ENCODE results near the gene MT2A.

Gene MT2A

GRCh38 chr16:56613706-56614105 lies 5.3 kb downstream of the MT2A start:
- no peak for TF ChIP-seq CTCF (IDR thresholded peaks at IDR 0.05; ENCODE audit: insufficient read depth, missing control alignments)
- FAIRE-seq (no peak), DNase-seq (ENCODE audit: insufficient read length, low spot score) (no peak)

DNA sequence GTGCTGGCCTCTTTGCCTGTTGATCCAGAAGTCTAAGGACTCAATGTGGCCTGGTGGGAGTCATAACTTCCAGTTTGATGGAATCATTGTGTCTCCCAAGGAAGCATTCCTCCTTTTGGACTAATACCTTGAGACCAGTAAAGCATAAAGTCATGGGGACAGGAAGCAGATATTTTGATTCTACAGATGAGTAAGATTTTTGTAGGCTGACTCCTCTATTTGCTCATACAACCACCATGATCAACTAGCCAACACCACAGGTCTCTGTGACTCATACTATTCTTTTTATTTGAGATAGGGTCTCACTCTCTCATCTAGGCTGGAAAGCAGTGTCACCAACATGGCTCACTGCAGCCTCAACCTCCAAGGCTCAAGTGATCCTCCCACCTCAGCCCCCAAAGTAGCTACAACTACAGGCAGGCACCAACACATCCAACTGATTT lies 6.2 kb downstream of the MT2A start:
- DNase-seq (ENCODE audit: insufficient read length, low spot score): no peak
- FAIRE-seq: no peak
- TF ChIP-seq CTCF (IDR thresholded peaks at IDR 0.05; ENCODE audit: insufficient read depth, missing control alignments): no peak

GRCh38 chr16:56615353-56615752 lies 7.0 kb downstream of the MT2A start:
- TF ChIP-seq CTCF (IDR thresholded peaks at IDR 0.05; ENCODE audit: insufficient read depth, missing control alignments): no peak
- FAIRE-seq: no peak
- no peak for DNase-seq (ENCODE audit: insufficient read length, low spot score)

- FAIRE-seq (no peak), DNase-seq (ENCODE audit: insufficient read length, low spot score) (no peak)
- TF ChIP-seq CTCF (IDR thresholded peaks at IDR 0.05; ENCODE audit: insufficient read depth, missing control alignments): no peak
Measured at GRCh38 chr16:56616608-56617211, 8.3 kb downstream of the MT2A start.

DNA sequence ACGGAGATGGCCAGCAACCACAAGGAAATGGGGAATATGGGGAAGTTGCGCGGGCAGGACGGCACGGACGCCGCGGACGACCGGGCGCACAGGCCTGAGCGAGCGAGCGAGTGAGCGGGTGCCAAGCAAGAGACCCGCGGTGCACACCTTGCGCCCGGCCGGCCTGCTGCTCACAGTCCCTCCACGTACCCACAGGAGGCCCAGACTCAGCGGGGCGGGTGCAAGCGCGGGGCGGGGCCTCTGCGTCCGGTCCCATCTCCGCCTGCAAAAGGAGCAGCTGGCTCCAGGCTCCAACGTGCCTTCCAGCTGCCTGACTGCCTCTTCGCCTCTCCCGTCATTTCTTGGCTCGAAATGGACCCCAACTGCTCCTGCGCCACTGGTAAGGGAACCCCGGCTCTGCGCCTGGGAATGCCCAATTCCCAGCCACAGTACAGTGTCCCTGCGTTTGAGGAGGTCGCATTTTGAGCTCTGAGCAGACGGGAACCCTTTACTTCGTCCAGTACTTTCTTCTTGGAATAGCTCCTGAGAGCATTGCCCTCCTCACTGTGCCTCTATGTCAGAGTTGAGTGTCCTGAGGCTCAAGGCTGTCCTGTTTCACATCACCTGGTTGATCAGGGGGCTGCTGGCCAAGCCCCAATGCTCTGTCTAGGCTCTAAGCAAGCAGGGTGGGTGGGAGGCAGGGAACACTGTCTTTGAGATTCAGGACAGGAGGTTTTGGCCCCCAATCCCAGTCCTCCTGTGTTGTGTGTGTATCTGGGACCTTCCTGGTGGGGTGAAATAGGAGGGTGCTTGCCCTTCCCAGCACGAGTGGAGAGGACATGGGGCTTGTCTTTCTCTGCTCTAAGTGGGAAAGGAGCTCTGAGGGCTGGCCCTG lies 9.1 kb downstream of the MT2A start:
- DNase-seq (ENCODE audit: insufficient read length, low spot score) (no peak), FAIRE-seq (no peak)
- TF ChIP-seq CTCF (IDR thresholded peaks at IDR 0.05; ENCODE audit: insufficient read depth, missing control alignments): no peak

DNA sequence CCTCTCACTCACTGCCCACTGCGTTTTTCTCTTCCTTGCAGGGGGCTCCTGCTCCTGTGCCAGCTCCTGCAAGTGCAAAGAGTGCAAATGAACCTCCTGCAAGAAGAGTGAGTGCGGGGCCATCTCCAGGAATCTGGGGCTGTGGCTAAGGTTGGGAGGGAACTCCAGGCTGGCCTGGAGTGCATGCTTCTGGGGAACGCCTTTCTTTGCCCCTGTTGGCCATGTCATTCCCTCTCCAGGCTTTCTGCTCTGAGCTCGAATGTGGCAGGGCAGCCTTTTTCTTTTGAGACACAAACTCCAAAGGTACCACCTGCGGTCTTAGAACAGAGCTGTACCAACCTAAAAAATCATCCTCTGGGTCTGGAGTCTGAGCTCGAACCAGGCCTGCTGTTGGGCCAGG lies 9.8 kb downstream of the MT2A start:
- TF ChIP-seq CTCF (IDR thresholded peaks at IDR 0.05; ENCODE audit: insufficient read depth, missing control alignments): no peak
- DNase-seq (ENCODE audit: insufficient read length, low spot score): no peak
- FAIRE-seq: no peak

All from D721Med (cell line).